ENCODE measurements around the gene IL17RA. TPM values are rescaled to one million over a fixed set of nuclear protein-coding genes. Genes with fewer than 3 reads are reported as not detected.

IL17RA gene
- total RNA-seq, 1 donor from 2014 or later = 49.8 TPM

GRCh38 chr22:17104336-17104935 lies 19.6 kb downstream of the IL17RA start:
- TF ChIP-seq CTCF (IDR thresholded peaks at IDR 0.05) = no peak
- Histone ChIP-seq H3K27me3 (no peaks in the 10 kb centered on the region), H3K36me3 (peaks cover 88% of the 10 kb centered on the region), H3K4me3 (no peak overlapping the region), H3K4me1 (peaks cover 19% of the 10 kb centered on the region), H3K9me3 (no peaks in the 10 kb centered on the region), H3K27ac (no peak overlapping the region)
- intact Hi-C loops (cut with DNase I) = no loop called here
- ATAC-seq (no peak), DNase-seq (peak; percentile 48)

- TF ChIP-seq CTCF (IDR thresholded peaks at IDR 0.05) = no peak
- DNase-seq (peak; percentile 41), ATAC-seq (no peak)
- peaks cover 14% of the 10 kb centered on the region for H3K4me1 ChIP-seq
- H3K27me3 ChIP-seq = no peaks in the 10 kb centered on the region
- H3K9me3 ChIP-seq = no peaks in the 10 kb centered on the region
- peaks cover 88% of the 10 kb centered on the region for H3K36me3 ChIP-seq
- no peak overlapping the region for H3K27ac ChIP-seq
- intact Hi-C loops (cut with DNase I) = no loop called here
- H3K4me3 ChIP-seq = no peak overlapping the region
Observed at GRCh38 chr22:17105143-17106129, 20.6 kb downstream of the IL17RA start.

- DNase-seq = peak; percentile 31
- no peaks in the 10 kb centered on the region for H3K27me3 ChIP-seq
- peaks cover 80% of the 10 kb centered on the region for H3K36me3 ChIP-seq
- no peaks in the 10 kb centered on the region for H3K9me3 ChIP-seq
- intact Hi-C loops (cut with DNase I) = no loop called here
- H3K4me1 ChIP-seq = peaks cover 9% of the 10 kb centered on the region
- peak overlapping the region; percentile 55 for H3K27ac ChIP-seq
- no peak overlapping the region for H3K4me3 ChIP-seq
- TF ChIP-seq CTCF (IDR thresholded peaks at IDR 0.05) = no peak
- ATAC-seq = peak; percentile 18
Observed at GRCh38 chr22:17106161-17106784, 21.5 kb downstream of the IL17RA start.

- no peak for TF ChIP-seq CTCF (IDR thresholded peaks at IDR 0.05)
- Histone ChIP-seq H3K27ac (peak overlapping the region; percentile 55), H3K4me3 (no peak overlapping the region), H3K27me3 (no peaks in the 10 kb centered on the region), H3K36me3 (peaks cover 73% of the 10 kb centered on the region), H3K9me3 (no peaks in the 10 kb centered on the region), H3K4me1 (peaks cover 9% of the 10 kb centered on the region)
- no peak for DNase-seq
- peak; percentile 63 for ATAC-seq
- intact Hi-C loops (cut with DNase I) = no loop called here
Observed at GRCh38 chr22:17106785-17107546, 22.2 kb downstream of the IL17RA start.

- Histone ChIP-seq H3K27me3 (no peaks in the 10 kb centered on the region), H3K36me3 (peaks cover 68% of the 10 kb centered on the region), H3K4me1 (peaks cover 9% of the 10 kb centered on the region), H3K4me3 (no peak overlapping the region), H3K9me3 (no peaks in the 10 kb centered on the region), H3K27ac (peak overlapping the region; percentile 30)
- no peak for ATAC-seq
- intact Hi-C loops (cut with DNase I) = no loop called here
- DNase-seq = no peak
- no peak for TF ChIP-seq CTCF (IDR thresholded peaks at IDR 0.05)
Observed at GRCh38 chr22:17107547-17107810, 22.7 kb downstream of the IL17RA start.
